ENCODE data around the gene PLEKHA4. TPM values are rescaled to one million over a fixed set of nuclear protein-coding genes. Genes with fewer than 3 reads are reported as not detected.
"Not testable (repeated sequence)": the region's sequence is repeated elsewhere in the genome, so short reads cannot be mapped to it uniquely, and the experiment has no call there.

PLEKHA4 gene
- total RNA-seq, 2 experiments from 2014 or later: 8.1 to 8.4 TPM

DNA sequence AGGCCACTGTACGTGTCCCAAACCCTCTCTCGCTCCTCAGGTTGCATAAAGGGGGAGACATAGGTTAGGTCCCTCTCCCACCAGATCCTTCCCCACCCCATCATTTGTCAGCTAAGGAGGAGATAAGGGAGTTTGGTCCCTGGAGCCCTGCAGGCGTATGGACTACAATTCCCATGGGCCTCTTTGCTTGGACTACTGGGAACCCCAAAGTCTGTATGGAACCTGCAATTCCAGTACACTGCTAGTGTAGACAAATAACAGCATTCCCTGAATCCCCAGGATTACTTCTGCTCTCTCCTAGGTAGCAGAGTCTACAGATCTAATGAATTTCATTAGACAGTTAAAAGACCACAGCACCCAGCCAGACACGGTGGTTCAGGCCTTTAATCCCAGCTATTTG, 16.1 kb downstream of the PLEKHA4 start:
- DNase-seq (ENCODE audit: low spot score): no peak
- Histone ChIP-seq H3K4me3 (ENCODE audit: low read depth, low read length, poor library complexity, severe bottlenecking) (no peak overlapping the region), H3K79me2 (ENCODE audit: insufficient read depth, low read depth, low read length) (no peaks in the 10 kb centered on the region), H3K36me3 (ENCODE audit: insufficient read depth, low read length) (no peaks in the 10 kb centered on the region), H3K4me1 (ENCODE audit: insufficient read depth, low read length, poor library complexity, severe bottlenecking) (no peaks in the 10 kb centered on the region), H2AFZ (ENCODE audit: low read length) (no peak overlapping the region), H4K20me1 (ENCODE audit: insufficient read depth, low read length) (no peaks in the 10 kb centered on the region), H3K4me2 (ENCODE audit: low read length) (no peak overlapping the region), H3K9me2 (ENCODE audit: insufficient read depth, low read length) (no peaks in the 10 kb centered on the region), H3K9me3 (ENCODE audit: low read length) (no peaks in the 10 kb centered on the region), H3K27ac (ENCODE audit: low read depth, low read length, poor library complexity, severe bottlenecking) (no peak overlapping the region)
- BruUV-seq (replicated peaks): no TSS peak
- intact Hi-C loops (cut with micrococcal nuclease; ENCODE audit: unreplicated experiment): no loop called here
- POLR2A ChIA-PET: no interaction called here
- no peak for TF ChIP-seq EZH2phosphoT487 (IDR thresholded peaks at IDR 0.05; ENCODE audit: borderline replicate concordance, low read depth, low read length)
- TF ChIP-seq, protein P1, sequence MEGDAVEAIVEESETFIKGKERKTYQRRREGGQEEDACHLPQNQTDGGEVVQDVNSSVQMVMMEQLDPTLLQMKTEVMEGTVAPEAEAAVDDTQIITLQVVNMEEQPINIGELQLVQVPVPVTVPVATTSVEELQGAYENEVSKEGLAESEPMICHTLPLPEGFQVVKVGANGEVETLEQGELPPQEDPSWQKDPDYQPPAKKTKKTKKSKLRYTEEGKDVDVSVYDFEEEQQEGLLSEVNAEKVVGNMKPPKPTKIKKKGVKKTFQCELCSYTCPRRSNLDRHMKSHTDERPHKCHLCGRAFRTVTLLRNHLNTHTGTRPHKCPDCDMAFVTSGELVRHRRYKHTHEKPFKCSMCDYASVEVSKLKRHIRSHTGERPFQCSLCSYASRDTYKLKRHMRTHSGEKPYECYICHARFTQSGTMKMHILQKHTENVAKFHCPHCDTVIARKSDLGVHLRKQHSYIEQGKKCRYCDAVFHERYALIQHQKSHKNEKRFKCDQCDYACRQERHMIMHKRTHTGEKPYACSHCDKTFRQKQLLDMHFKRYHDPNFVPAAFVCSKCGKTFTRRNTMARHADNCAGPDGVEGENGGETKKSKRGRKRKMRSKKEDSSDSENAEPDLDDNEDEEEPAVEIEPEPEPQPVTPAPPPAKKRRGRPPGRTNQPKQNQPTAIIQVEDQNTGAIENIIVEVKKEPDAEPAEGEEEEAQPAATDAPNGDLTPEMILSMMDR (conservative IDR thresholded peaks at IDR 0.05; ENCODE audit: low read length): no peak
- CTCF ChIA-PET (ENCODE audit: unreplicated experiment): no interaction called here

DNA sequence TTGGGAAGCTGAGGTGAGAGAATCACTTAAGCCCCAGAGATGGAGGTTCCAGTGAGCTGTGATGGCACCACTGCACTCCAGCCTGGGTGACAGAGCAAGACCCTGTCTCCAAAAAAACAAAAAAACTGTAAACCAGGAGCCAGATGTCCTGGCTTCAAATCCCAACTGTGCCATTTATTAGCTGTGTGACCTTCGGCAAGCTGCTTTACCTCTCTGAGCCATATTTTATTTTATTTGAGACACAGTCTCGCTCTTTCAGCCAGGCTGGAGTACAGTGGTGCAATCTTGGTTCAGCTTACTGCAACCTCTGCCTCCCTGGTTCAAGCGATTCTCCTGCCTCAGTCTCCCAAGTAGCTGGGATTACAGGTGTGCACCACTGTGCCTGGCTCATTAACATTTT, 21.8 kb downstream of the PLEKHA4 start:
- H3K9me2 ChIP-seq (ENCODE audit: insufficient read depth, low read length); H3K4me1 ChIP-seq (ENCODE audit: insufficient read depth, low read length, poor library complexity, severe bottlenecking); DNase-seq (ENCODE audit: low spot score); H3K79me2 ChIP-seq (ENCODE audit: insufficient read depth, low read depth, low read length); H3K36me3 ChIP-seq (ENCODE audit: insufficient read depth, low read length); BruUV-seq (replicated peaks); H3K9me3 ChIP-seq (ENCODE audit: low read length); H4K20me1 ChIP-seq (ENCODE audit: insufficient read depth, low read length); H3K4me3 ChIP-seq (ENCODE audit: low read depth, low read length, poor library complexity, severe bottlenecking); CTCF ChIA-PET (ENCODE audit: unreplicated experiment); intact Hi-C loops (cut with micrococcal nuclease; ENCODE audit: unreplicated experiment); H2AFZ ChIP-seq (ENCODE audit: low read length); H3K27ac ChIP-seq (ENCODE audit: low read depth, low read length, poor library complexity, severe bottlenecking); H3K4me2 ChIP-seq (ENCODE audit: low read length): not testable (repeated sequence)
- POLR2A ChIA-PET: interaction anchor here (1.0 kb wide), 1 partner anchor 126 kb away, joined by 3 read pairs; no protein-coding TSS in a partner anchor

DNA sequence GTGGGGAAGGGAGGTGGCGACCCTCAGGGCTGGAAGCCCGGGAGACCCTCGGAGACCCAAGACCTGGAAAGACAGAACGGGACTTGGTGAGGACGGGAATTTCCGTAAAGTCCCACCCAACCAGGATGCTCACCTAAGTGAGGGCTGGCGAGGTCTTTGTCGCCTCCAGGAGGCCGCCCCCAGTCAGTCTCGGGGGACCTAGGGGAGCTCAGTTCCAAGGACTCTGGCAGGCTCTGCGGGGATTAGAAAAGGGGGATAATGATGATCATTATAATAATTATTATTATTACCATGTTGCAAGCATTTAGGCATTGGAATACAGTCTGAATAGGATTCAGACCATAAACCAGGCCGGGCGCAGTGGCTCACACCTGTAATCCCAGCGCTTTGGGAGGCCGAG, 23.0 kb downstream of the PLEKHA4 start:
- ChIA-PET CTCF (ENCODE audit: unreplicated experiment) (no interaction called here), POLR2A (no interaction called here)
- intact Hi-C loops (cut with micrococcal nuclease; ENCODE audit: unreplicated experiment): no loop called here
- Histone ChIP-seq H3K4me2 (ENCODE audit: low read length) (no peak overlapping the region), H3K4me1 (ENCODE audit: insufficient read depth, low read length, poor library complexity, severe bottlenecking) (no peaks in the 10 kb centered on the region), H3K36me3 (ENCODE audit: insufficient read depth, low read length) (no peaks in the 10 kb centered on the region), H2AFZ (ENCODE audit: low read length) (no peak overlapping the region), H3K4me3 (ENCODE audit: low read depth, low read length, poor library complexity, severe bottlenecking) (no peak overlapping the region), H3K9me3 (ENCODE audit: low read length) (no peaks in the 10 kb centered on the region), H3K27ac (ENCODE audit: low read depth, low read length, poor library complexity, severe bottlenecking) (no peak overlapping the region), H3K79me2 (ENCODE audit: insufficient read depth, low read depth, low read length) (no peaks in the 10 kb centered on the region), H4K20me1 (ENCODE audit: insufficient read depth, low read length) (no peaks in the 10 kb centered on the region), H3K9me2 (ENCODE audit: insufficient read depth, low read length) (no peaks in the 10 kb centered on the region)
- no peak for DNase-seq (ENCODE audit: low spot score)
- no TSS peak for BruUV-seq (replicated peaks)
- TF ChIP-seq, protein P1 (conservative IDR thresholded peaks at IDR 0.05; ENCODE audit: low read length): no peak
- no peak for TF ChIP-seq EZH2phosphoT487 (IDR thresholded peaks at IDR 0.05; ENCODE audit: borderline replicate concordance, low read depth, low read length)

Data from OCI-LY7 (cell line).